ENCODE measurements around the gene SDC1. TPM values are rescaled to one million over a fixed set of nuclear protein-coding genes. Genes with fewer than 3 reads are reported as not detected.
A peak's percentile ranks its signal among the peaks of the same experiment; 100 is the strongest.

Gene SDC1
- total RNA-seq, 1 experiment from 2014 or later, result 22.3 TPM

- peaks cover 0 to 2% (median 2%) of the 10 kb centered on the region in 3 experiments; a peak in 3 of 7 replicates for H3K36me3 Mint-ChIP-seq (ENCODE audit: insufficient read depth in 1 of 3, low read depth in 3 of 3)
- Histone ChIP-seq H3K27me3 (ENCODE audit: insufficient read depth, low read length) (no peaks in the 10 kb centered on the region), H2AFZ (ENCODE audit: low read length) (no peak overlapping the region), H3K4me2 (ENCODE audit: insufficient read depth, insufficient read length, low read length) (no peak overlapping the region), H3K4ac (ENCODE audit: low read depth, low read length) (no peak overlapping the region), H4K8ac (replicated peaks; ENCODE audit: insufficient read length, low read depth, low read length) (no peak overlapping the region), H2AK5ac (ENCODE audit: insufficient read length, low read length) (no peak overlapping the region), H2BK5ac (ENCODE audit: insufficient read length, low read length) (no peak overlapping the region), H3K9ac (ENCODE audit: extremely low read depth, insufficient read length, low read length) (no peak overlapping the region), H2BK20ac (ENCODE audit: low read depth, low read length, poor library complexity, severe bottlenecking) (no peak overlapping the region), H3K9me3 (ENCODE audit: control insufficient read depth, low read depth, low read length) (no peaks in the 10 kb centered on the region), H3K4me1 (ENCODE audit: insufficient read depth, low read length) (no peaks in the 10 kb centered on the region; the same call in 1 of the 2 replicates), H3K79me1 (ENCODE audit: insufficient read depth, low read depth, low read length, poor library complexity, severe bottlenecking) (no peaks in the 10 kb centered on the region), H2BK15ac (ENCODE audit: low read depth, low read length) (no peak overlapping the region), H3K18ac (ENCODE audit: insufficient read length, low read depth, low read length) (no peak overlapping the region), H2BK12ac (ENCODE audit: insufficient read length, low read depth, low read length) (no peak overlapping the region), H3K79me2 (ENCODE audit: insufficient read depth, low read length) (peaks cover 3% of the 10 kb centered on the region; the same call in 1 of the 2 replicates), H4K91ac (ENCODE audit: insufficient read length, low read depth, low read length) (no peak overlapping the region), H3K23ac (ENCODE audit: insufficient read length, low read depth, low read length) (no peak overlapping the region), H3K14ac (ENCODE audit: insufficient read depth, low read length) (peak overlapping the region; percentile 25; the same call in 1 of the 2 replicates), H4K5ac (ENCODE audit: insufficient read length, low read depth, low read length) (no peak overlapping the region), H3T11ph (ENCODE audit: low read length) (no peak overlapping the region), H3K27ac (ENCODE audit: insufficient read length, low read depth, low read length) (no peak overlapping the region), H4K20me1 (ENCODE audit: control insufficient read depth, insufficient read depth, insufficient read length) (peaks cover 2% of the 10 kb centered on the region), H3K56ac (ENCODE audit: insufficient read length, low read depth, low read length) (no peak overlapping the region), H3K23me2 (ENCODE audit: insufficient read length, low read depth, low read length, poor library complexity, severe bottlenecking) (no peaks in the 10 kb centered on the region), H2BK120ac (ENCODE audit: low read depth, low read length, poor library complexity, severe bottlenecking) (no peak overlapping the region)
- no peak overlapping the region for H3K4me3 Mint-ChIP-seq
- 0 out of 7 replicates have a peak overlapping the region, but pooled peaks of 1 of the 3 experiments have one; percentile 44 for H3K27ac Mint-ChIP-seq
- H3K4me1 Mint-ChIP-seq, result peaks cover 34 to 52% of the 10 kb centered on the region in 2 experiments
- H3K9me3 Mint-ChIP-seq, result no peaks in the 10 kb centered on the region
- no peak for TF ChIP-seq CTCF (conservative IDR thresholded peaks at IDR 0.05)
- no peak for DNase-seq
- no CpG with 5 or more reads among the region's 14 CpGs for WGBS (ENCODE audit: extremely low coverage, insufficient read length, low lambda C conversion rate)
- H3K27me3 Mint-ChIP-seq (ENCODE audit: low read depth), result no peaks in the 10 kb centered on the region
Observed at GRCh38 chr2:20211860-20212458, 13.0 kb downstream of the SDC1 start.
